AML-193 (cell line): ENCODE measurements around the gene HCK.

Experiments
- DNase-seq, 2 experiments: peaks; one replicate each; lab custom pipeline; 2025; lab: John Stamatoyannopoulos, UW

Gene HCK

GRCh38 chr20:32059189-32059588, 7.1 kb downstream of the HCK start:
- no peak for DNase-seq

DNA sequence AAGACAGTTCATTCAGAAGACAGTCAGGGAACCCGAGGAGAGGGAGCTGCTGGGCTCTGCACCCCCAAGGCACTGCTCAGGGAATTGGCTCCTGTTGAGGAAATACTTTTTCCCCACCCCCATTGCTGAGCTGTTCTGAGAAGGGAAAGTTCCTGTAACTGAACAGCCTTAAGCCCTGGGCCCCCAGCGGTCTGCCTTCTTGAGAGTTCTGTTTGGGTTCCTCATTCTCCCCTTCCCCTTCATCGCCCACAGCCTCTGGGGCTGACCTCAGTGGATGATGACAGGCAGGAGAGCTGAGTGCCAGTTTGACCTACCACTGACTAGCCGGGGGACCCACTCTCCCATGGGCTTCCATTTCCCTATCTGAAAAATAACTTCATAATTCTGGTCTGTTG, 10.7 kb downstream of the HCK start:
- peak; percentile 90 to 92 for DNase-seq

DNA sequence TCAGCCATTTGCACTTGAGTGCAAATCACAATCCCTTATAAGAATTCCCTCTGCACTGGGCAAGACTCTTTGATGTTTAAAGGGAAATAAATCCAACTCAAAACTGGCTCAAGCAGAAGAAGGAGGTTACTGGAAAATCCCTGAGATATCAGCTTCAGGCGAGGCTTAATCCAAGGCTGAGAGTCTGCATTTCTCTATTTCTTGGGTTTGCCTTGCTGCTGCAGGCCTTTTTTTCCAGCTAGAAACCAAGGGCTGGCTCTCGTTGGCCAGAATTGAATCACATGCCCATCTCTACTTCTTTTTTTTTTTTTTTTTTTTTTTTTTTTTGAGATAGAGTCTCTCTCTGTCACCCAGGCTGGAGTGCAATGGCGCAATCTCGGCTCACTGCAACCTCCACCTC, 11.7 kb downstream of the HCK start:
- DNase-seq, result peak; percentile 54 to 65

DNA sequence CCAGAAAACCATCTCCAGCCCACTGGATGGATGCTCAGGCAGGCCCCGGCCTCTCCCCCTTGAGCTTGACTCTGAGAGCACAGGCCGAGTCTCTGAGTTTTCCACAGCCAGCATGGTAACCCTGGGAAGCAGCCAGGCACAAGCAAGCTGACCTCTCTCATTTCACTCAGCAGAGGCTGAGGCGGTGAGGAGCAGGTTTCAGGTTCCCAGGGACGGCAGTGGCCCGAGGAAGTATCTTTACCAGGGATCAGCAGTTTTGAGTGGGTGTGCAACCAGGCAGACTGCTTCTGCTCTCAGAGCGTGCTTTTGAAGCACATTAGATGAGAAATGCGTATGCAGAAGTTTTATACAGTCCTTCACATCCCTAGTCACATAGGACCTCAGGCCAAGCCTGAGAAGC, 12.6 kb downstream of the HCK start:
- no peak for DNase-seq

DNA sequence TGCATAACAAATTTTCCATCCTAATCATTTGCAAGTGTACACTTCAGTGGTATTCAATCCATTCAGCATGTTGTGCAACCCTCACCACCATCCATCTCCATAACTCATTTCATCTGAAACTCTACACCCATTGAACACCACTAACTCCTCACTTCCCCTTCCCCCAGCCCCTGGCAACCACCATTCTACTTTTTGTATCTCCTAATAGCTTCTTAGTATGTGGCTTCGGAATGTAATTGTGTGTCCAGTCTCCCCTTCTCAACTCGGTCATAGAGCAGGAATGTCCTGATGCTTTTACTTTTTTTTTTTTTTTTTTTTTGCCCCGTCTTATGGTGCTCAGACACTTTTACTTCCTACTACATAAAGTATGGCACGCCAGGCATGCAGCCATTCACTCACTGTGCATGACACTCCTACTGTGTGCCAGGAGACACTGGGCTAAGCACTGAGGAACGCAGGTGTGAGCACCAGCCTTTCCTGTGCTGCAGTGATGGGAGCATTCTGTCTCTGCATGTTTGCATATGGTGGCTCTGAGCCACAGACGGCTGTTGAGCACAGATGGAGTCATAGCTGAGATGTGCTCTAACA, 15.3 kb downstream of the HCK start:
- DNase-seq, result no peak

GRCh38 chr20:32068174-32068573, 16.1 kb downstream of the HCK start:
- DNase-seq, result no peak

- no peak for DNase-seq
Observed at GRCh38 chr20:32069711-32070110, 17.7 kb downstream of the HCK start.

- no peak for DNase-seq
Observed at GRCh38 chr20:32070282-32070681, 18.2 kb downstream of the HCK start.

DNA sequence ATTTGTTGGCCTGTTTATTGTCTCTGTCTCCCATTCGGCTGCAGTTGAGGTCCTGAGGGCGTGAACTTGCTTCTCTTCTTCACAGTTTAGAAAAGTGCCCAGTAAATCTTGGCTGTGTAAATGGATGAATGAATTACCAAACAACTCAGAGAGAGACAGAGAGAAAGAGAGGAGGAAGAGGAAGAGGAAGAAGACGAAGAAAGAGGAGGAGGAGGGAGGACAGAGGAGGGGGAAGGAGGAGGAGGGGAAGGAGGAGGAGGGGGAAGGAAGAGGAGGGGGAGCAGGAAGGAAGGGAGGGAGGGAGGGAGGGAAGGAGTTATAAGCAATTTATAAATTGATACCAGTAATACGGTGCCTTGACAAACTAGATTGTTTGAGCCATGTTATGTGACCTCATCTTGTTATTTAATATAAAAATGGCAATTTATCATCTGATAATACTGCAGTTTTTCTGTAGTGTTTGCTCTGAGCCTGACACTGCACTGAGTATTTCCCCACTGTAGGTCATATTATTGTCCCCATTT, 18.7 kb downstream of the HCK start:
- DNase-seq, result no peak

DNA sequence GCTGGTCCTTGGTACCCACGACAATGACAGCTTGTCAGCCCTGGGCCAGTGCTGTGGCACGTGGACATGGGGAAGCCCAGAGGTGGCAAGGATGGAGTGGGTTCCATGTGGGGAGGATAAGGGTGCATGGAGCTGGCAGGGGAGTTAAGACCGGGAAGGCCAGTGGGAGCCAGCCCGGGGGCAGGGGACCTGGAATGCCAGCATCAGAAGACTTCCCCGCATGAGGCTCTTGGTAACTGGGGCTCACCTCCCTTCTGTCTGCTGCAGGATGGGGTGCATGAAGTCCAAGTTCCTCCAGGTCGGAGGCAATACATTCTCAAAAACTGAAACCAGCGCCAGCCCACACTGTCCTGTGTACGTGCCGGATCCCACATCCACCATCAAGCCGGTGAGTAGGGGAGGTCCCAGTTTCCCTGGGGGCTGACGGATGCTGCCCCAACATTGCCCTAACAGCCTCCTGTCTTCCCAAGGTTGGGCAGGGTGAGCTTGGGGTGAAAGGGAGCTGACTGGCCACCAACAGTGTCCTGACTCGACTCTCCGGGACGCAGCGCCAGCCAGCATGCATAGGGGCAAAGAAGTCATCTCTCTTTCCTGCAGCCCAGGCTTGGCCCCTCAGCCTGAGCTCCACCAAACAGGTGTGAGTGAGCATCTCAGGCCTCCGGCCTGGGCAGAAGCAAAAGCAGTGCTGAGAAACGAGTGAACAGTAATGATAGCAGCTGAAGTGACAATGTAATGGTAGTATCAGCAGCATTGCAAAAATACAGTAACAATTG, 19.5 kb downstream of the HCK start:
- DNase-seq, result no peak

- no peak for DNase-seq
Observed at GRCh38 chr20:32072168-32072750, 20.2 kb downstream of the HCK start.

DNA sequence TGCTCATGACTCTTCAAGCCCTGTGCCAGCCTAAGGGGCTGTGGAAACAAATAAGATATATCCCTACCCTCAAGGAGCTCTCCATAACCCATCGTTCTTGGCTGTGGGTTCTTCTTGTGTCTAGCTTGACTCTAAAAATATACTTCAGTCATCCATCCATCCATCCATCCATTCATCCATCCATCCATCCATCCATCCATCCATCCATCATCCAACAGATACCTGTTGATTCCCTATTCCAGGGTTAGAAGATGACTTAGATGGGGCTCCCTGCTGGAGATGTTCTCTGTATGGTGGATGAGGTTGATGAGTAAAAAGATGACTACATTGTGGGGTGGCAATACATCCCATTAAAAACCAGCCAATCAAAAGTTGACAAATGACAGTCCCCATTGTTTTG, 23.5 kb downstream of the HCK start:
- no peak for DNase-seq

- DNase-seq, result no peak
Observed at GRCh38 chr20:32077190-32077589, 25.1 kb downstream of the HCK start.

DNA sequence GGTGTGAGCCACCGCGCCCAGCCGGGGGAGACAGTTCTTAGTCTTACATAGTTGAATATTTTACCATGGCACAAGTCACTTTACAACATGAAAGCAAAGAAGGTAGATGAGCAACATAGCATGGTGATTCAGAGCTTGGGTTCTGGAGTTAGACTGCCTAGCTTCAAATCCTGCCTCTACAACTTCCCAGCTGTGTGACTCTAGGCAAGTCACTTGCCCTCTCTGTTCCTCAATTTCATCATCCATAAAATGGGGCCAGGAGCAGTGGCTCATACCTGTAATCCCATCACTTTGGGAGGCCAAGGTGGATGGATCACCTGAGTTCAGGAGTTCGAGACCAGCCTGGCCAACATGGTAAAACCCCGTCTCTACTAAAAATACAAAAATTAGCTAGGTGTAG, 26.3 kb downstream of the HCK start:
- DNase-seq, result no peak

DNA sequence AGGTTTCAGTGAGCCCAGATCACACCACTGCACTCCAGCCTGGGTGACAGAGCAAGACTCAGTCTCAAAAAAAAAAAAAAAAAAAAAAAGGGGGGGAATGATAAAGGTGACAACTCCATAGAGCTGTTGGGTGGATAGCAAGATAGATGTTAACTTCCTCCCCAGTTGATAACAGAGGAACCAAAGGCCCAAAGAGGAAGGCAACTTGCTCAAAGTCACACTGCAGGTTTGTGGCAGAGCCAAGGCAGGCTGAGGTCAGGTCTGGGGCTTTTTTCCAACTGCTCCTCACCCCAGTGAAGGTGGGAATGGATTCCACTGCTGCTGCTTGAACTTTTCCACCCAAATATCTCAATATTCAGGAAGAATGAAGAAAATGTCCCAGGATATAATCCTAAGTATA, 26.7 kb downstream of the HCK start:
- peak; percentile 37 to 42 for DNase-seq

DNA sequence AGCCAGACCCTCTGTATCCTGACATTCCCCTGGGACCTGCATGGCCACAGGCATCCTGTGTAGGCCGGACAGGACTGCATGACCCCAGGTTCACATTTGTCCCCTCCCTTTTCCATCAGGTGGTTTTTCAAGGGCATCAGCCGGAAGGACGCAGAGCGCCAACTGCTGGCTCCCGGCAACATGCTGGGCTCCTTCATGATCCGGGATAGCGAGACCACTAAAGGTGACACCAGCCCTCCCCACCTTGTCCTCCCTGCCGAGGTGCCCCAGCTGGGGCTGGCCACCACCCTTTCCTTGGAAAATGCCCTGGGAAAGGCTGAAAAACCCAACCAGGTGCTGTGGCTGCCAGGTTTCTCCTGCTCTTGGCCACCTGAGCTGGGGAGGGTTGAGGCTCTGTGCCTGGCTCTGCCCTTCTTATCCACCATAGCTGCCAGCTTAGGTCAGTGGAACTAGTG, 27.6 kb downstream of the HCK start:
- DNase-seq, result no peak

GRCh38 chr20:32080783-32081182, 28.7 kb downstream of the HCK start:
- no peak for DNase-seq

GRCh38 chr20:32083469-32083868, 31.4 kb downstream of the HCK start:
- no peak for DNase-seq

- DNase-seq, result no peak
Observed at GRCh38 chr20:32087070-32087469, 35.0 kb downstream of the HCK start.

GRCh38 chr20:32088759-32089158, 36.7 kb downstream of the HCK start:
- no peak for DNase-seq

DNA sequence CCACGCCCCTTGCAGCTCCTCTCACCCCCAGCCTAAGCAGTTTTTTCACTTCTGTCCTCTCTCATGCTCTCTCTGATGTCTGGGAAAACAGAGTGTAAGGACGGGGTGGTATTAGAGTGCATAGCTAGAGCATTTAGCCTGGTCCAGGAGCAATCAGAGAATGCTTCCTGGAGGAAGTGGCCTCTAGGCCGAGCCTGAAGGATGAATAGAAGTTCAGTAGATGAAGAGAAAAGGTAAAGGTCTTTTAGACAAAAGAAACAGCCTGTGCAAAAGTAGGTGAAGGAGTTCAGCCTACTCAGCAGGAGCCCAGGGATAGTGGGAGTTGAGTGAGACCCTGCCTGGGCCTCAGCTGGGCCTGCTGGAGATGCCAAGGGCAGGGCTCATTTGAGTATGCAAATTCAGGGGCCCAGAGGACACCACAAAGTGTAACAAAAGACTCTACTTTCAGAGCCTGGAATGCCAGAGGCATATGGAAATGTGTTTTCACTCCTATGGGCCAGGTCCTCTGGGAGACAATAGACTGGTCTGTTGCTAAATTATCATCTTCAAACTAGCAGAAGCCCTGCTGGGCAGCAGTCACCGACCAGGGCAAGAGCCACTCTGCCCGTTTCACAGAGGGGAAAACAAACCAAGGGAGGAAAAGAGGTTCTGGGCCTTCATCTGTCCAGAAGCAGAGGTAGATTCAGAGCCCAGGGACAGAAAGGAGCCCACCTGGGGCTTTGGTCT, 37.8 kb downstream of the HCK start:
- no peak for DNase-seq

DNA sequence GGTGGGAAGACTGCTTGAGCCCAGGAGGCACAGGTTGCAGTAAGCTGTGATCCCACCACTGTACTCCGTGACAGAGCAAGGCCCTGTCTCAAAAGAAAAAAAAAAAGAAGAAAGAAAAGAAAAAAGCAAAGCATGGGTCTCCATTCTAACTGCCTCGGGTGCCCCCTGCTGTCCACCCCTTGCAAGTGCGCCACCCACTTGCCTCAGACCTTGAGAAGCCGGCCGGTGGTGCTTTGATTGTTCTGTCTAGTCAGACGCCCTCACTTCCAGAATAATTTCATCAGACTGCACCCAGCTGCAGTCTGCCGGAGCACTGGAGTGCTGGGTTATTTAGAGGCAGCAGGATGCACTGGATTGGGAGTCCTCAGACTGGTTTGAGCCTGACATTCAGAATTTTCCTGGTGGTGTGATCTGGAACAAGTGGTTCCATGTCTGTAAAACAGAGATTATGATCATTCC, 39.9 kb downstream of the HCK start:
- DNase-seq, result peak; percentile 56 to 68
